ENCODE results near the gene PTH2.

DNA sequence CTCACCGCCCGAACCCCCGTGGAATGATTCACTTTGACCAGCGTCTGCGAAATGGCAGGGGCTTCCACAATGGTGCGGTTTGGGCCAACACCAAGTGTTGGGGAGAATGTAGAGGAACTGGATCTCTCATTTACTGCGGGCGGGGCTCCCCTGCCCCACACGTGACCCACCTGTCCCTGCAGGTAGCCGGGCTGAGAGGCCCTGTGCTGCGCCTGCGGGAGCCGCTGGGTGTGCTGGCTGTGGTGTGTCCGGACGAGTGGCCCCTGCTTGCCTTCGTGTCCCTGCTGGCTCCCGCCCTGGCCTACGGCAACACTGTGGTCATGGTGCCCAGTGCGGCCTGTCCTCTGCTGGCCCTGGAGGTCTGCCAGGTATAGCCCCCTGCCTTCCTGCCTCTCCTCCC, 45.0 kb upstream of the PTH2 start:
- TF ChIP-seq, protein P1, sequence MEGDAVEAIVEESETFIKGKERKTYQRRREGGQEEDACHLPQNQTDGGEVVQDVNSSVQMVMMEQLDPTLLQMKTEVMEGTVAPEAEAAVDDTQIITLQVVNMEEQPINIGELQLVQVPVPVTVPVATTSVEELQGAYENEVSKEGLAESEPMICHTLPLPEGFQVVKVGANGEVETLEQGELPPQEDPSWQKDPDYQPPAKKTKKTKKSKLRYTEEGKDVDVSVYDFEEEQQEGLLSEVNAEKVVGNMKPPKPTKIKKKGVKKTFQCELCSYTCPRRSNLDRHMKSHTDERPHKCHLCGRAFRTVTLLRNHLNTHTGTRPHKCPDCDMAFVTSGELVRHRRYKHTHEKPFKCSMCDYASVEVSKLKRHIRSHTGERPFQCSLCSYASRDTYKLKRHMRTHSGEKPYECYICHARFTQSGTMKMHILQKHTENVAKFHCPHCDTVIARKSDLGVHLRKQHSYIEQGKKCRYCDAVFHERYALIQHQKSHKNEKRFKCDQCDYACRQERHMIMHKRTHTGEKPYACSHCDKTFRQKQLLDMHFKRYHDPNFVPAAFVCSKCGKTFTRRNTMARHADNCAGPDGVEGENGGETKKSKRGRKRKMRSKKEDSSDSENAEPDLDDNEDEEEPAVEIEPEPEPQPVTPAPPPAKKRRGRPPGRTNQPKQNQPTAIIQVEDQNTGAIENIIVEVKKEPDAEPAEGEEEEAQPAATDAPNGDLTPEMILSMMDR (IDR thresholded peaks at IDR 0.05; ENCODE audit: poor library complexity) = no peak
- TF ChIP-seq EZH2phosphoT487 (IDR thresholded peaks at IDR 0.05; ENCODE audit: low read depth, severe bottlenecking, unreplicated experiment) = no peak
